GM18498 (cell line): ENCODE results near the gene ZNF503.
"Not testable (repeated sequence)": the region's sequence is repeated elsewhere in the genome, so short reads cannot be mapped to it uniquely, and the experiment has no call there.

Experiments
- ATAC-seq: cut with Tn5 transposase; IDR thresholded peaks from one replicate; pipeline ENCODE4 v1.9.1; 2021; ENCODE audit warnings: mild to moderate bottlenecking, moderate library complexity; ENCODE audit not compliant: unreplicated experiment

ZNF503 gene

GRCh38 chr10:75396631-75397495 is 4.7 kb downstream of the ZNF503 start:
- no peak for ATAC-seq

DNA sequence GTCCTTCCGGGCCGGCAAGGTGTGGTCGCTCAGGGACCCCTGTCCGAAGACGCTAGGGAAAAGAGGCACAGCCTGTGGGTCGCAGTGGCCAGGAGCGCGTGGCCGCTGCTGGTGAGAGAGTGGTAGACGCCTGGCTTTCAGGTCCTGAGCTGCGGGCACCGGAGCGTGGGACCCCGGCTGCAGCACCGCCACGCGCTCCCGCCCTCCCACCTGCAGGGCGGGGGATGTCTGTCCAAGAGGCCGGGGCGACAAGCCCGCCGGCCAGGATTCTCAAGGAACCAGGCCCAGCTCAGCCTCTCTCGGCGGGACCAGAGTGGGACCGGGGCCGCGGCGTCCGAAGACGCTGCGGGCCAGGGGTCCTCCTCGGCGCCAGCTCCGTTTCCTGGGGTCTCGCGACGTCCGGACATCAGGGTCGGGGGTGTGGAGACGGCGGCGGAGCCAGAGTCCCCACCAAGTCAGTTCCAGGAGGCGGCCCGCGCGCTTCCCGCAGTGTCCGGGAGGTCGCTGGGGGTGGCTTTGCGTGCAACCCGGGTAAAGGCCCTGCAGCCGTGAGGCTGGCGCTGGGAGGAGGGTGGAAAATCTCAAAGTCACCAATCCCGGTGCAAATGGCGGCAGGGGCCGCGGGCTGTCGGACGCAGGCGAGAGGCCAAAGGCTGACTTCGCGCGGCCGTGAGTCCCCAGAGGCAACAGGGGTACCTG is 5.5 kb downstream of the ZNF503 start:
- no peak for ATAC-seq

DNA sequence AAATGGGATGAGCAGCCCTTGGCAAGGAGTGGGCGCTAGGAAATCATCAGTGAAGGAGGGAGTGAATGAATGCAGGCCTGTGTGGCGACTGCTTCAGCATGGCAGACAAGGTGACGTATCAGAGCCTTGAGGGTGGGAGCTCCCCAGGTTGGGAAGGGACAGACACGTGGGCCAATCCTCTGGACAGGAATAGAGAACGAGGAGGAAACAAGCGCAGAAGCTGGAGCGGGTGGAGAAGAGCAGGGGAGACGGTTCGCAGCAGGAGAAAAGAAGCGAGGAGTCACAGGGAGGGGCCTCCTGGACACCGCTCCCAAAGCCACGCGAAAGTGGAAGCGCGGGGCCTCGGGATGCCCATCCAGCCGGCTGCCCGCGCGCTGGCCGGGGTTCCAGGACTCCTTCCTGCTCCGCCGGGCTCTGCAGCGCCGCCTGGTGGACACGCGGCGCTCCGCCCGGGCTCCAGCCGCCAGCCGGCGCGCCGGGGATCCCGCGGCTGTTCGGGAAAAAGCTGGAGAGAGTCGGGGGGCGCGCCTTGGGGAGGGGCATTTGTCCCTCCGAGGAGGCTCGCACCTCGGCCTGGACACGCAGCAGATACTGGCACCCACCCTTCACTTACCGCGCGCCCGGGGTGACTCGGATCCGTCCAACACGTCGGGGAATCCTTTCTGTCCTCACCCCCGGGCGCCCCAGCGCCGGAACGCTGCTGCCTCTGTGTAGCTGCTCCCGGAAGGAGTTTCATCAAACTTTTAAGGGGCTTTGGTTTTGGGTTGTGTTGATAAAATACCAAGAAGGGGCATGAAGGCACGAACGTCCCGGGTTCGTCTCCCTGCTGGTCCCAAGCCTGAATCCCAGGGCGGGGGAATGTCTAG is 6.3 kb downstream of the ZNF503 start:
- ATAC-seq, result no peak

DNA sequence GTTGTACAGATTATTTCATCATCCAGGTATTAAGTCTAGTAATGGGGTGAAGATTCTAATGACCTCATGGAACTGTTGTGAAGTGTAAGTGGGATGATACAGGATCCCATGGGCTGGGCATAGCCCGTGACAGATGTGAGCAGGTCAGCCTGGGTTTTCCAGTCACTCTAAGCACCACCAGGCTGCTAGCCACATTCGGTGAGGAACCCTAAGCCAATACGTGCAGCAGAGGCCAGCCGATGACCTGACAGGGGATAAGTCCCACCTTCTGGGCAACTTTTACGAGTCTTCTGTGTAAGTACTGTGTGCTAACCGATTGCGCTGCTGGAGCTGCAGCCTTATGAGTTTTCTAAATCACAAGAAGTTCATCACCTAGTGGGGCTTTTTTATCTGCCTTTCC is 7.3 kb downstream of the ZNF503 start:
- ATAC-seq, result no peak

DNA sequence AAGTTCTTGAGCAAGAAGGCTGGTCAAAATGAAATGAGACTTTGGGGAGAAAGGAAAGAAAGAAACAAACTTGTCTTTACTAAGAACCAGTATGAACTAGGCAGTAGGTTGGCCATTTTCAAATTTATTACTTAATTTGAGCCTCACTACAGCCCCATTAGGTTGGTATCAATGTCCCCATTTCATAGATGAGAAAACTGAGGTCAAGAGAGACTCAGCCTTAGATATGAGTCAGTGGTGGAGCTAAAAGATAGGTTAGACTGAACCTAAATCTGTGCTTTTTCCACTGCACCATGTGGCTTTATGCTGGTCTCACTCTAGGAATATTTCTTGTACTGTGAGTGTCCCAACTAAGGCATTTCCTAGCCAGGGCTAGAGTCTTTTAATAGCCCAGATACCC is 8.8 kb downstream of the ZNF503 start:
- ATAC-seq, result no peak

GRCh38 chr10:75392271-75392670 is 9.3 kb downstream of the ZNF503 start:
- no peak for ATAC-seq

DNA sequence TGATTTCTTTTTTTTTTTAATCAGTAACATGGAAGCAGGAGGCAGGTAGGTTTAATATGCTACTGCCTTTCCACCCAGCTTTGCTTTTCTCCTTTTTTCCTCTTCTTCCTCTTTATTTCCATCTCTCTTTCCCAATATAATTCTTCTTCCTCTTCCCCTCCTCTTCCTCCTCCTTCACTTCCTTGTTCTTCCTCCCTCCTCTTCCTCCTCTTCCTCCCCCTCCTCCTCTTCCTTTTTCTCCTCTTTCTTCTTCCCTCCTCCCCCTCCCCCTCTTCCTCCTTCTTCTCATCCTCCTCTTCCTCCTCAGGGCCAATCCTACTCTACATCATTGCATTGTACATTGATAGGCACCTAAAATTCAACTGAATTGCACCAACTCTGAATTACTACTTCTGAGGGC is 11.4 kb downstream of the ZNF503 start:
- ATAC-seq, result no peak

DNA sequence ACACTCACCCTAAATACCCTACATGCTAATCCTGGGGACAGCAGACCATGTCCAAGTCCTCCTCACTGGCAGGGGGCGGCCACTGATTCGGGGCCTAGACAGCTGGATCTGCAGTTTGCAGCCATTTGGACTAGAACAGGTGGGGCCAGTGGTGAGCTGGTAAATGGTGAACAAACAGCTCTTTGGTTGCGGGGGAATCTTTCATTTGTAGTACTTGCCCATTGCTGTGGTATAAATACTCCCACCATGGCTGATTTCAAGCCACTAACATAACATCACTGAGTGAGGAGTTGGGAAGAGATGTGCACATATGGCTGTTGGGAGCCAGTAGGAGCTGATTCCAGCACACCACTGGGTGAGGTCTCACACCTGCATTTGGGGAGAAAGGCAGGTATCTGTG is 13.5 kb downstream of the ZNF503 start:
- ATAC-seq, result no peak

- no peak for ATAC-seq
Measured at GRCh38 chr10:75386128-75386527, 15.4 kb downstream of the ZNF503 start.

- ATAC-seq, result no peak
Measured at GRCh38 chr10:75379817-75380216, 21.7 kb downstream of the ZNF503 start.

DNA sequence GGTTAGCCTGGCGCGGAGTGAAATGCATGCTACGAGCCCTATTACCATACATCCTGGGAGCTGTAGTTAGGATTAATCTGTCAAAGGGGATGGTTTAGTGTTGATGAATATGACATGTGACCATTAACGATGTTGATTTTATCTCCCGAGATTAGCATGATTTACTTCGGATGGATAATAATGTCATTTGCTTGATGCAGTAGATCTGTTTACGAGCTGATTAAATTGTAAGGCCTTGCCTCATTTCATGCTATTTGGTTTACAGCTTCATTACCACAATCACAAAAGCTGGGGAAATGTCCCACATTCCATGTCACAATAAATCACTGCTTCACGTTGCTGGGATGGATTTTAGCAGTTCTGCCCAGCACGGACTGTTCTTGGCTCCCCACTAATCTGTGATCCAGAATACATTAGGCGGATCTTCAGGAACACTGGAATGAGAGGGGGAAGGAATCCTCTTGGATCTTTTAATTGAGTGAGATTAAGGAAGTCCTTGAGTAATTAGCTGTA is 22.3 kb downstream of the ZNF503 start:
- ATAC-seq, result no peak

GRCh38 chr10:75378379-75378778 is 23.2 kb downstream of the ZNF503 start:
- ATAC-seq, result no peak

- no peak for ATAC-seq
Measured at GRCh38 chr10:75377869-75378268, 23.7 kb downstream of the ZNF503 start.

GRCh38 chr10:75375838-75376237 is 25.7 kb downstream of the ZNF503 start:
- peak; percentile 91 for ATAC-seq

- ATAC-seq, result no peak
Measured at GRCh38 chr10:75371010-75371409, 30.6 kb downstream of the ZNF503 start.

DNA sequence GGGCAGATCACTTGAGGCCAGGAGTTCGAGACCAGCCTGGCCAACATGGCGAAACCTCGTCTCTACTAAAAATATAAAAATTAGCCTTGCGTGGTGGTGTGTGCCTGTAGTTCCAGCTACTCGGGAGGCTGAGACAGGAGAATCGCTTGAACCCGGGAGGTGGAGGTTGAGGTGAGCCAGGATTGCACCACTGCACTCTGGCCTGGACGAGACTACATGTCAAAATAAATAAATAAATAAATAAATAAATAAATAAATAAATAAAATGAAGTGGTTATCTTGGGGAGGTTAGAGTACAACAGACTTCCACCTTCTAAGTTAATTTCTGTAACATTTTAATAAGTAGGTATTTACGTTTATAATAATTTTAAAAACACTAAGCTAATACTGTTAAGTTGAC is 31.7 kb downstream of the ZNF503 start:
- not testable (repeated sequence) for ATAC-seq

DNA sequence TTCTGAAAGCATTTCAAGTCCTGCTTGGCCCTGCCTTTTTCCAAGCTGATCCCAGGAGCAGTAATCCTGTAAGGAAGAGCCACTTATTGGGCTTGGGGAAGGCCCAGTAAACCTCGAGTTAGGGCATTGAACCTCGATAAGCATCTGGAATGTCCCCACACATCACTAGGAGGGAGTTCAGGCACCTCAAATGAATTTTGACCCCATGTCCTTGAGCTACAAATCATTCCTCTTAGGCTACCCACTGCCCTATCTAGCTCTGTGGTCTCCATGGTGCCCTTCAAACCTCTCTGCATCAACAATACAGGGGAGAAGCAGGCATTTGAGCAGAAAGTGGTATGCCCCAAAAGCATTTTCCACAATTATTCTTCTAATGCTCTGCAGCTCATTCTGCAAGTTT is 33.7 kb downstream of the ZNF503 start:
- no peak for ATAC-seq

DNA sequence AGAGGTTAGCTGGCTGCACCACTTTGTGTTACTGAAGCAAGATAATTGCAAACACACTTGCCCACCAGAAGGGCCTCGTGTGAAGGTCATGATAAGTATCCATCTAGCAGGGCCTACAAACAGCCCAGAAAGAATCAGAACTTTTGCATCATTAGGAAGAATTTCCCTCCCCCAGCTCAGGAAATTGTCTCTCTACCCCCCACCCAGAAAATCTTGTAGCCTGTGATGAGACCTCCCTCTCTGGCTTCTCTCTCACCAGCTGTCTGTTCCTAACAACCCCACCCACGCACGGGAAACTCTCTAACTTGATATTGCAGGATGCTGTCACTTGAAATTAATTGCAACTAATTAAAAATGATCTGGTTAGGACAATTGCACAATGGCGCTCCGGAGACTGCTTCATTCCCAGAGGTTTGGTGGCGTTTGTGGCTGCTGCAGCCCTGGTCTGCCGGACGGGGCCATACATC is 34.5 kb downstream of the ZNF503 start:
- no peak for ATAC-seq

- no peak for ATAC-seq
Measured at GRCh38 chr10:75363431-75363830, 38.1 kb downstream of the ZNF503 start.

- ATAC-seq, result not testable (repeated sequence)
Measured at GRCh38 chr10:75359876-75360275, 41.7 kb downstream of the ZNF503 start.

DNA sequence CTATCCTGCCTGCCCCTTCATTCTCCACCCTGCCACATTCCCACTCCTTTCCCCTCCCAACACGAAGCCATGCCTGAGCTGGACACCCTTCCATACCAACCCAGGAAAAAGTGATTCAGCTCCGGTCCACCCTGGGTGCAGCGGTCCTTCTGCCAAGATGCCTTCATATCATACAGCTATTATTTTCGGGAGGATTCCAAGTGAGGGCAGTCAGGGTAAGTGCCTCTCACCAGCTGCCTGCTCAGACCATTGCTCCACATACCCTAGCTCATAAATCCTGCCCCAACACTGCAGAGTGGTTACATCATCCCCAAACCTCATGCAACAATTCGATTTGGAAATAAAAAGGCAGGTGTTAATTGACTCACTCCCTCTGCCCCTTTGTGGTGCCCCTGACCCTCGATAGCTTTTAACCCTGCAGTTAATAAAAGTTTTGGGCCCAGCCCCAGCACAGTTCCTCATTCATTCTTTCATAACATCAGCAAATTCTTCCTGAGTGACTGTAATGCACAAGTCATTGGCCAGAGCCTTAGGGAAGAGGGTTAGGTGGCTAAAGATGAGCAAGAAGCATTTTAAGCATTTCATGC is 42.6 kb downstream of the ZNF503 start:
- no peak for ATAC-seq
